Activated T-cell treated with anti-CD3 and anti-CD28 coated beads for 48 hours (primary cell): Measurements from ENCODE around the gene PCK1.

Experiments
- DNase-seq: peaks from one replicate; pipeline ENCODE4 v3.0.0-alpha.2; 2020; ENCODE audit warnings: low read depth

PCK1 gene

GRCh38 chr20:57605878-57606277 lies 45.0 kb downstream of the PCK1 start:
- no peak for DNase-seq

GRCh38 chr20:57608516-57608915 lies 47.6 kb downstream of the PCK1 start:
- DNase-seq: no peak

DNA sequence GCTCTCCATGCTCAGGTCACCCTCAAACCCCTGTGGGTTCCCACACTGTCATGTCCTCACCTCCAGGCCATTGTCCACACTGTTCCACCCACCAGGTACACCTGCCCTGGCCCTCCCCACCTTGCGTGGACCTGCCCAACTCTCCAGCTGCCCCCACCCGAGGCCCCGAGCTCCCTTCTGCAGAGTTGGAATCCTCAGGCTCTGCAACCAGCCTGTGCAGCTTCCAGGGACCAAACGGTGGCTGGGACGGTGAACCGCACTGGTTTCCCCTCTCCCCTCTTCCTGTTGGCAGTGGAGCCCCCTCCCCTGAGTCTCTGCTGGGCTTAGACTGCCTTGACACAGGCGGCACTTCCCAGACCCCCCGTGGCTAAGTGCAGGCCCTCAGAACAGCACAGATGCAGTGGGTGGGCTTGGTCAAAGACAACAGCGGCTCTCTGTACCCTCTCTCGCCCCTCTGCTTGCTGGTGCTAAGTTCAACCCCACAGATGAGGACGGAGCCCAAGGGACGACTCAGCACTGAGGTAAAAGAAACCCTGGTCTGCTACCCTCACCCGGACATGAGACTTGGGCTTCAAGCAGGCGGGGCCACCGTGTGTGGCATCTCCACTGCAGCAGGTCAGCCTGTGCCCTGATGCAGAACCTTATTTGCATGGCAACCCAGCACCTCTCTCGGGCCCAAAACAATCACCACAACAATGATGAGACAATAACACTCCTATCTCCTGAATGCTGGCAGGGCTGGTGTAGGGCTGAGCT lies 48.4 kb downstream of the PCK1 start:
- no peak for DNase-seq

- DNase-seq: no peak
Observed at GRCh38 chr20:57609842-57610167, 48.9 kb downstream of the PCK1 start.

DNA sequence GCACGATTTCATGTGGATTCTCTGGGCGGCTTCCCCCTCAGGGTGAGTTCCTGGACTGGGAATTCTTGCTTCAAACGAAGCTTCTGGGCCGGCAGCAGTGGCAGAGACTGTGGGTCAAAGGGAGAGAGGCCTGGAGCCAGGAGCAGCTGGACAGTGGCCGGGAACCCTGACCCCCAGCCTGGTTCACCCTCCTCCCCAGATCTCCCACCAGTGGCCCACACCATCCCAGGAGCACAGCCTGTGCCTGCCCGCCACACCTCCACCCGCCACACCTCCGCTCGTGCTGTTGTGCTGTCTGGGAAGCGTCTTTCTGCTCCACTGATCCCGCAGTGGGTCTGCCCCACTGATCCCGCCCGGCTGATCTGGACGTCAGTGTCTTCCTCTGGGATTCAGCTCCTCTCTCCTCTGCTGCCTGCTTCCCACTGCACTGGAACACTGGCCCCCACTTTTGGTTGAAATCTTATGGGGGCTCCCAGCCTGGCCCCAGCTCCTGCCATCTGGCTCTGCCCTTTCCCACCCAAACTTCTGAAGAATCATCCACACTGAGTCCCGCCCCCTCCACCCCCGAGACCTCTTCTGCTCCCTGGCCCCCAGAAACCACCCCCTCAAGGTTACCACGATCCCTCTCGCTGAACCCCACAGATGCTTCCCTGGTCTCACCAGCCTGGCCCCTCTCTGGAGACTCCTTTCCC lies 49.5 kb downstream of the PCK1 start:
- DNase-seq: no peak

DNA sequence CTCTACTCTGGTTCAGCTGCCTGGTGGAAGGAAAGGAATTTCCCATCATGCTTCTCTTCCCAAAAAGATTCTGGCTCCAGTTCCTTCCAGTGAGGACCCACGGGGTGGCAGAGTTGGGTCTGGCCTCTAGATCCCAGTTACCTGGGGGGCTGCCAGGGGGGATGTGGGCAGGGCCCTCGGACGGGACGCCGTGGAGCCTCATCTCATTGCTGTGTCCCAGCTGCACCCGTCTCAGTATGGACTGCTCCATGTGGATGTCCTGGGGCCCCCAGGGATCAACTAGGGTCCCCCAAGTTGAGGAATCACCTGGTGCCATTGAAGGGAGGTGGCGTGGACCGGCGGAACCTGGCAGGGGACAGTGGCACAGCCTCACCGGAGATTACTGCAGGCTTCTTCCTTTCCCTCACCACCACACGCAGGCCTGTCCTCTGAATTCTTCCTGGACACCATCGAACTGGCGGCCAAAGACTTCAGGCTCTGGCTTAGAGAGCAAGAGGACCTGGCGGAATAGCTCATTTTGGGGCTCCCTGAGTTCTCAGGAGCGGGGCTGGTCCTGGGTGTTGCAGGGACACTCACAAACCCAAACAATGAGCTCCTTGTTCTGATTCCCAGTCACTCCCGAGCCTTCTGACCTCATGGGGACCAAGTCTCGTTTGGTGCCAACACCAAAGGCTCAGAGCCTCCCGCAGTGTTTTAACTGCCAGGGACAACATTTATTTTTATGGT lies 50.8 kb downstream of the PCK1 start:
- no peak for DNase-seq

GRCh38 chr20:57612436-57612835 lies 51.5 kb downstream of the PCK1 start:
- DNase-seq: no peak

DNA sequence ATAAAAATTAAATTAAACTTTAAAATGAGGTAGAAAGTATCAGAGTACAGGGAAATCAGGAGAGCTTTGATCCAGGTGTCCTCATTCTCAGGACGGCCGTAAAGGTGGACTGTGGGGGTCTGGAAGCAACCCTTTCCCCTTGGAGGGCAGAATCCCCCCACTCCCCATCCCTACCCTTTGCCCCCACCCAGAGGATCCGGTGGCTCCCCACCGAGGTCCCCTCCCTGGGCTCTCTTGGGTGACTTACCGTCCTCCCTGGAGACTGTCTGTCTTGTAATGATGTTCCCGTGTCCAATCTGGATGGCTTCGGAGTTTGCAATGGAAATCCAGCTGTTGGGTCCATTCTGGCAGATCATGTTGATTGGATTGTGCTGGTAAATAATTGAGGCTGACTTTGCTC lies 52.0 kb downstream of the PCK1 start:
- DNase-seq: no peak

GRCh38 chr20:57613481-57613921 lies 52.6 kb downstream of the PCK1 start:
- DNase-seq: no peak

GRCh38 chr20:57614490-57615444 lies 53.9 kb downstream of the PCK1 start:
- DNase-seq: no peak

DNA sequence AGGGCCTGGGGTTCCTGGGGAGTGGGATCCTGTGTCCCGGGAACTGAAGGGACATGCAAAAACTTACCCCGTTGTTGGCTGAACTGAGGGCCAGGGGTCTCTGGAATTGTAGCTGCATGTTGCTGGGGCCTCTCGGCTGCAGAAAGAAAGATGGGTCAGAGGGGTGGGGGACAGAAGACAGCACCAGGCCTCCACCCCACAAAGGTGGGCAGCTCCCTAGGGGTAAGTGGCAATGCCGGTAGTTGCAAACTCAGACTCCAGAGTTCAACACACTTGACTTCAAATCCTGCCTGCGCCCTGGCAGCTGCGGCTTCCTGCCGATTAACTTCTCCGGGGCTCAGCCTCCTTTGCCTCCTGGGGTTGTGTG lies 54.5 kb downstream of the PCK1 start:
- DNase-seq: no peak

DNA sequence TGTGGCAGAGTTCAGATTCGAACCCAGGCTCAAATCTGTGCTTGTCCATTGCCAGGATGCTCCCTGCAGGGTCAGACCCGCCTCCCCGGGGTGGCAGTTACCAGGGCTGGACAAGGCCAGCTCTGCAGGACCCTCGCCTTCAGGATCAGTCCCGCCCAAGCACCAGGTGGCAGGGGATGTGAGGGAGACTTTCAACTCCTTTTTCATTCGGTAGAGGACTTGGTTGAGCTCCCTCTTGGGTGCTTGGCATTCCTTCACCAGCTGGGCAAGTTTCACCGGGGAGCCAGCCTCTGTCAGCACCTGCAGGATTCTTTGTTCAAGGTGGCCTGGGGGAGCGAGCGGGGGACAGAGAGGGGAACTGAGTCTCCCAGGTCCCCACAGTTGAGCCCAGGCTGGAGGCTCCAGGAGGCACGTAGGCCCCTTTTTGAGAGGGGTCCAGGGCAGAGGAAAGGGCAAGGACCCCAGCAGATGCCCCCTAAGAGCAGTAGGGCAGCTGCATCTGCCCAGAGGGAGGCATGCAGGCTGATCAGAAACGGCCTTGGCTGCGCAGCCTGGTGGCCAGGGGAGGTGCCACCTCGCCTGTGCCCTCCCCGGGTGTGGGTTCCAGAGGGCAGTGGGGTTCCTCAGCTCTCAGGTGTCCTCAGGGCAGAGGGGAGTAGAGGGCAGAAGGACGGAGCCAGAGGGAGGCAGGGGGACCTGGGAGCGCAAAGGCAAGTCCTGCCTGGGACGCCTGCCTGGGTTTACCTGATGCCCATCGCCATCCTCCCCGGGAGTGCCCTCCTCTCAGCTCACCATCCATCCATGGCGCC lies 55.4 kb downstream of the PCK1 start:
- DNase-seq: no peak

DNA sequence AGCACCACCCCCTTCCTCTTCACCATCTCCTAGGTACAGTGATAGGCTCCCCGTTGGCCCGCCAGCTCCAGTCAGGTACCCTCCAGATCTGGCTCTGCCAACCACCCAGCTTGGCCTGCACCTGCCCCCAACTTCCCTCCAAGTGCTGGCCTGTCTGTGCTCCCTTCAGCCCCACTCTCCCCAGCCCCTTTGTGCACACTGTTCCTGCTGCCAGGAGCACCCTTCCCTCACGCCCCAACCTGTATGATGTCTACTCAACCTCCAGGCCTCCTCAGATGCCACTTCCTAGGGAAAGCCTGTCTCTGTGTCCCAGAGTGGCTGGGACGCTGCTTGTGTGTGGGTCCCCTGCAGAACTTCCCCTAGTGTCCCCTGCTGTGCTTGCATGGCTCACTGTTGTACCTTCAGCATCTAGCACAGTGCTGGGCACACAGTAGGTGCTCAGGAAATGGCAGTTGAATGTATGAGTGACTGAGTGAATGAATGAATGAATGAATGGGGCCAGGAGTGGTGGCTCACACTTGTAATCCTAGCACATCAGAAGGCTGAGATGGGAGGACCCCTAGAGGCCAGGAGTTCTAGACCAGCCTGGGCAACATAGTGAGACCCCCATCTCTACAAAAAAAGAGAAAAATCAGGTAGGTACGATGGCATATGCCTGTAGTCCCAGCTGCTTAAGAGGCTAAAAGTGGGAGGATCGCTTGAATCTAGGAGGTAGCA lies 56.3 kb downstream of the PCK1 start:
- no peak for DNase-seq
